ENCODE results near the gene OR4F15.

DNA sequence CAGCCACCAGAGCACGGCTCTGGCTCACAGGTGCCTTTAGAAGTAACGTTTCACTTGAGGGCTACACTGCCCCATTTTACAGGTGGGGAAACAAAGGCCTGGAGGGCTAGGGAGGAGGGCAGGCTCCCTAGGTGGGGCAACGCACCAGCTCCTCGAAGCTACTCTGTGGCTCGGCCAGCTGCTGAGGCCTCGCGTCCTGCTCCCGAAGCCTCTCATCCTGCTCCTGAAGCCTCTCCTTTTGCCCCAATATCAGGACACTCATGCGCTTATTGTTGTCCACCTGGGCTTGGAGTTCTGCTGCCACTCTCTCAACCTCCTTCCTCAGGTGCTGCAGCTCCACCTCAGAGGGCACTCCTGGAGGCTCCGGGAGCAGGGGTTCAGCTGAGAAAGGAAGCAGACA is 36.9 kb upstream of the OR4F15 start:
- TF ChIP-seq, protein P1, sequence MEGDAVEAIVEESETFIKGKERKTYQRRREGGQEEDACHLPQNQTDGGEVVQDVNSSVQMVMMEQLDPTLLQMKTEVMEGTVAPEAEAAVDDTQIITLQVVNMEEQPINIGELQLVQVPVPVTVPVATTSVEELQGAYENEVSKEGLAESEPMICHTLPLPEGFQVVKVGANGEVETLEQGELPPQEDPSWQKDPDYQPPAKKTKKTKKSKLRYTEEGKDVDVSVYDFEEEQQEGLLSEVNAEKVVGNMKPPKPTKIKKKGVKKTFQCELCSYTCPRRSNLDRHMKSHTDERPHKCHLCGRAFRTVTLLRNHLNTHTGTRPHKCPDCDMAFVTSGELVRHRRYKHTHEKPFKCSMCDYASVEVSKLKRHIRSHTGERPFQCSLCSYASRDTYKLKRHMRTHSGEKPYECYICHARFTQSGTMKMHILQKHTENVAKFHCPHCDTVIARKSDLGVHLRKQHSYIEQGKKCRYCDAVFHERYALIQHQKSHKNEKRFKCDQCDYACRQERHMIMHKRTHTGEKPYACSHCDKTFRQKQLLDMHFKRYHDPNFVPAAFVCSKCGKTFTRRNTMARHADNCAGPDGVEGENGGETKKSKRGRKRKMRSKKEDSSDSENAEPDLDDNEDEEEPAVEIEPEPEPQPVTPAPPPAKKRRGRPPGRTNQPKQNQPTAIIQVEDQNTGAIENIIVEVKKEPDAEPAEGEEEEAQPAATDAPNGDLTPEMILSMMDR (IDR thresholded peaks at IDR 0.05) = no peak
- no peak for TF ChIP-seq EZH2 (IDR thresholded peaks at IDR 0.05; ENCODE audit: borderline replicate concordance, insufficient read depth, low read depth, low read length, poor library complexity, severe bottlenecking)
